Neural cell (in vitro differentiated cells): Measurements from ENCODE around the gene CPNE1. TPM values are rescaled to one million over a fixed set of nuclear protein-coding genes. Genes with fewer than 3 reads are reported as not detected.

Experiments
- H2AFZ ChIP-seq: fragments of 200-600, 300-800 bp; sonication (generic), shearing (Covaris generic); 2 replicates; pipeline ENCODE4 v1.6.0; 2014; ENCODE audit warnings: low read depth, mild to moderate bottlenecking, antibody characterized with exemption, low read length, moderate library complexity
- H3F3A ChIP-seq: fragments of 200-600 bp; shearing (Covaris generic); 2 replicates; pipeline ENCODE4 v1.6.1; 2016; ENCODE audit warnings: mild to moderate bottlenecking, moderate library complexity, mixed read lengths, antibody characterized with exemption, low read length; ENCODE audit not compliant: insufficient read depth, poor library complexity, severe bottlenecking
- H3K27ac ChIP-seq: fragments of 200-600, 300-800 bp; sonication (generic), shearing (Covaris generic); 2 replicates; pipeline ENCODE4 v1.5.1; 2014; ENCODE audit warnings: mild to moderate bottlenecking, low read length, moderate library complexity
- H3K27me3 ChIP-seq: fragments of 300-800, 200-600 bp; sonication (generic), shearing (Covaris generic); 2 replicates; pipeline ENCODE4 v1.6.0; 2014; ENCODE audit warnings: mild to moderate bottlenecking, low read depth, low read length, moderate library complexity; ENCODE audit not compliant: insufficient read depth
- H3K36me3 ChIP-seq: fragments of 300-800, 200-600 bp; sonication (generic), shearing (Covaris generic); 2 replicates; pipeline ENCODE4 v1.5.1; 2014; ENCODE audit warnings: mild to moderate bottlenecking, antibody characterized with exemption, low read length, moderate library complexity; ENCODE audit not compliant: insufficient read depth
- H3K4me2 ChIP-seq: fragments of 300-800, 200-600 bp; sonication (generic), shearing (Covaris generic); 2 replicates; pipeline ENCODE4 v1.6.0; 2014; ENCODE audit warnings: mild to moderate bottlenecking, low read length
- H3K4me3 ChIP-seq: fragments of 300-800, 200-600 bp; sonication (generic), shearing (Covaris generic); 2 replicates; pipeline ENCODE4 v1.5.1; 2014; ENCODE audit warnings: mild to moderate bottlenecking, low read length, moderate library complexity
- H3K79me2 ChIP-seq: fragments of 200-600 bp; shearing (Covaris generic); replicated peaks from 2 replicates; pipeline ENCODE4 v1.6.0; 2014; ENCODE audit warnings: mild to moderate bottlenecking, low read length, moderate library complexity; ENCODE audit not compliant: insufficient read depth
- H3K9ac ChIP-seq: fragments of 300-800, 200-600 bp; sonication (generic), shearing (Covaris generic); 2 replicates; pipeline ENCODE4 v1.6.1; 2016; ENCODE audit warnings: mild to moderate bottlenecking, low read length, mixed read lengths
- H3K9me2 ChIP-seq: fragments of 200-600 bp; shearing (Covaris generic); 2 replicates; pipeline ENCODE4 v1.6.1; 2016; ENCODE audit warnings: mild to moderate bottlenecking, low read length, mixed read lengths; ENCODE audit not compliant: insufficient read depth
- H3K9me3 ChIP-seq: fragments of 200-600, 300-800 bp; sonication (generic), shearing (Covaris generic); 2 replicates; pipeline ENCODE4 v1.6.1; 2016; ENCODE audit warnings: mild to moderate bottlenecking, mixed run types, low read length, moderate library complexity, mixed read lengths
- H4K20me1 ChIP-seq: fragments of 200-600 bp; shearing (Covaris generic); 2 replicates; pipeline ENCODE4 v1.6.1; 2016; ENCODE audit warnings: mild to moderate bottlenecking, mixed run types; ENCODE audit not compliant: insufficient read depth
- EP300 ChIP-seq: fragments of 450-650 bp; conservative IDR thresholded peaks from 2 replicates; pipeline ENCODE4 v1.6.1; 2014; ENCODE audit warnings: antibody characterized with exemption, mild to moderate bottlenecking, moderate library complexity; ENCODE audit not compliant: poor library complexity, severe bottlenecking
- EZH2 ChIP-seq: fragments of 200-600, 300-800 bp; shearing (Covaris generic), sonication (generic); IDR thresholded peaks from 2 replicates; pipeline ENCODE4 v1.6.1; 2014; ENCODE audit warnings: antibody characterized with exemption, low read length, borderline replicate concordance, mild to moderate bottlenecking; ENCODE audit not compliant: insufficient read depth, poor library complexity, severe bottlenecking
- MXI1 ChIP-seq: fragments of 450-650 bp; conservative IDR thresholded peaks from 2 replicates; pipeline ENCODE4 v1.6.1; 2014; ENCODE audit warnings: antibody characterized with exemption, mild to moderate bottlenecking; ENCODE audit not compliant: poor library complexity, severe bottlenecking
- POLR2AphosphoS5 ChIP-seq: IDR thresholded peaks from 2 replicates; pipeline ENCODE4 v1.6.1; 2012
- RAD21 ChIP-seq: fragments of 450-650 bp; conservative IDR thresholded peaks from 2 replicates; pipeline ENCODE4 v1.6.1; 2014; ENCODE audit warnings: antibody characterized with exemption, mild to moderate bottlenecking, moderate library complexity
- SMC3 ChIP-seq: fragments of 450-650 bp; conservative IDR thresholded peaks from 2 replicates; pipeline ENCODE4 v1.6.1; 2014; ENCODE audit warnings: antibody characterized with exemption, mild to moderate bottlenecking, moderate library complexity; ENCODE audit not compliant: poor library complexity
- TAF1 ChIP-seq: IDR thresholded peaks from 2 replicates; pipeline ENCODE4 v1.6.1; 2012; ENCODE audit warnings: low read depth
- polyA plus RNA-seq: library from polyadenylated mRNA; depleted of rRNA; stranded (reverse); fragments of >200 nt; gene quantifications from 2 replicates; pipeline ENCODE4 v1.2.3, GENCODE V29; 2014
- TF ChIP-seq, protein P1 (sequence below): fragments of 450-650 bp; IDR thresholded peaks from 2 replicates; pipeline ENCODE4 v1.5.1; 2014; ENCODE audit warnings: antibody characterized with exemption, mild to moderate bottlenecking, moderate library complexity; ENCODE audit not compliant: poor library complexity, severe bottlenecking
- TF ChIP-seq, protein P2 (sequence below): IDR thresholded peaks from 2 replicates; pipeline ENCODE4 v1.6.1; 2012; ENCODE audit warnings: borderline replicate concordance

The CPNE1 gene
- polyA plus RNA-seq, 1 donor from 2014 or later = 148 TPM

GRCh38 chr20:35598899-35599775 is 65.6 kb downstream of the CPNE1 start:
- TF ChIP-seq TAF1 (no peak), EZH2 (no peak), EP300 (no peak), SMC3 (no peak), MXI1 (no peak), RAD21 (no peak), POLR2AphosphoS5 (no peak)
- TF ChIP-seq, protein P1, sequence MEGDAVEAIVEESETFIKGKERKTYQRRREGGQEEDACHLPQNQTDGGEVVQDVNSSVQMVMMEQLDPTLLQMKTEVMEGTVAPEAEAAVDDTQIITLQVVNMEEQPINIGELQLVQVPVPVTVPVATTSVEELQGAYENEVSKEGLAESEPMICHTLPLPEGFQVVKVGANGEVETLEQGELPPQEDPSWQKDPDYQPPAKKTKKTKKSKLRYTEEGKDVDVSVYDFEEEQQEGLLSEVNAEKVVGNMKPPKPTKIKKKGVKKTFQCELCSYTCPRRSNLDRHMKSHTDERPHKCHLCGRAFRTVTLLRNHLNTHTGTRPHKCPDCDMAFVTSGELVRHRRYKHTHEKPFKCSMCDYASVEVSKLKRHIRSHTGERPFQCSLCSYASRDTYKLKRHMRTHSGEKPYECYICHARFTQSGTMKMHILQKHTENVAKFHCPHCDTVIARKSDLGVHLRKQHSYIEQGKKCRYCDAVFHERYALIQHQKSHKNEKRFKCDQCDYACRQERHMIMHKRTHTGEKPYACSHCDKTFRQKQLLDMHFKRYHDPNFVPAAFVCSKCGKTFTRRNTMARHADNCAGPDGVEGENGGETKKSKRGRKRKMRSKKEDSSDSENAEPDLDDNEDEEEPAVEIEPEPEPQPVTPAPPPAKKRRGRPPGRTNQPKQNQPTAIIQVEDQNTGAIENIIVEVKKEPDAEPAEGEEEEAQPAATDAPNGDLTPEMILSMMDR = no peak
- TF ChIP-seq, protein P2, sequence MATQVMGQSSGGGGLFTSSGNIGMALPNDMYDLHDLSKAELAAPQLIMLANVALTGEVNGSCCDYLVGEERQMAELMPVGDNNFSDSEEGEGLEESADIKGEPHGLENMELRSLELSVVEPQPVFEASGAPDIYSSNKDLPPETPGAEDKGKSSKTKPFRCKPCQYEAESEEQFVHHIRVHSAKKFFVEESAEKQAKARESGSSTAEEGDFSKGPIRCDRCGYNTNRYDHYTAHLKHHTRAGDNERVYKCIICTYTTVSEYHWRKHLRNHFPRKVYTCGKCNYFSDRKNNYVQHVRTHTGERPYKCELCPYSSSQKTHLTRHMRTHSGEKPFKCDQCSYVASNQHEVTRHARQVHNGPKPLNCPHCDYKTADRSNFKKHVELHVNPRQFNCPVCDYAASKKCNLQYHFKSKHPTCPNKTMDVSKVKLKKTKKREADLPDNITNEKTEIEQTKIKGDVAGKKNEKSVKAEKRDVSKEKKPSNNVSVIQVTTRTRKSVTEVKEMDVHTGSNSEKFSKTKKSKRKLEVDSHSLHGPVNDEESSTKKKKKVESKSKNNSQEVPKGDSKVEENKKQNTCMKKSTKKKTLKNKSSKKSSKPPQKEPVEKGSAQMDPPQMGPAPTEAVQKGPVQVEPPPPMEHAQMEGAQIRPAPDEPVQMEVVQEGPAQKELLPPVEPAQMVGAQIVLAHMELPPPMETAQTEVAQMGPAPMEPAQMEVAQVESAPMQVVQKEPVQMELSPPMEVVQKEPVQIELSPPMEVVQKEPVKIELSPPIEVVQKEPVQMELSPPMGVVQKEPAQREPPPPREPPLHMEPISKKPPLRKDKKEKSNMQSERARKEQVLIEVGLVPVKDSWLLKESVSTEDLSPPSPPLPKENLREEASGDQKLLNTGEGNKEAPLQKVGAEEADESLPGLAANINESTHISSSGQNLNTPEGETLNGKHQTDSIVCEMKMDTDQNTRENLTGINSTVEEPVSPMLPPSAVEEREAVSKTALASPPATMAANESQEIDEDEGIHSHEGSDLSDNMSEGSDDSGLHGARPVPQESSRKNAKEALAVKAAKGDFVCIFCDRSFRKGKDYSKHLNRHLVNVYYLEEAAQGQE = no peak
- Histone ChIP-seq H3K9ac (no peak overlapping the region), H3K4me3 (no peak overlapping the region), H4K20me1 (no peaks in the 10 kb centered on the region), H3K9me3 (no peaks in the 10 kb centered on the region), H3F3A (no peaks in the 10 kb centered on the region), H3K9me2 (no peaks in the 10 kb centered on the region), H3K79me2 (no peaks in the 10 kb centered on the region), H3K36me3 (no peaks in the 10 kb centered on the region), H3K4me2 (no peak overlapping the region), H3K27me3 (peaks cover 29% of the 10 kb centered on the region), H3K27ac (no peak overlapping the region), H2AFZ (no peak overlapping the region)

DNA sequence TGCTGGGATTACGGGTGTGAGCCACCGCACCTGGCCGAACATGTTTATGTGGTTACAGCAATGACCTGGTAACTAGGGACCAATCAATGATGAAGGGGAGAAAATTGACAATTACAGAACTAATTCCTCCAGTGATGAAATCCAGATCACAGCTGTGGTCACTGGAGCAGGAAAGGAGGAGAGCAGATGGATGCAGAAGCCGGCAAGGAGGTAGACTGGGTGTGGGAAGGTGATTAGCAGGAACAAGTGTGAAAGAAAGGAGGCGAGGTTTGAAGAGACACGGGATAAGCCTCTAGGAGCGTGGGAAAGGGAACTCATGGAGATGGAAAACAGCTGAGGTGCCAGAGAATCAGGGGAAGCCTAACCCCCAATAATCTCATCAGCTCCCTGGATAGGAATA is 66.2 kb downstream of the CPNE1 start:
- no peak for TF ChIP-seq RAD21
- no peak for TF ChIP-seq MXI1
- TF ChIP-seq, protein P2 = no peak
- no peak for TF ChIP-seq EZH2
- no peak for TF ChIP-seq SMC3
- TF ChIP-seq, protein P1 = no peak
- no peak for TF ChIP-seq EP300
- no peak for TF ChIP-seq TAF1
- TF ChIP-seq POLR2AphosphoS5 = no peak
- no peak overlapping the region for H3K4me2 ChIP-seq
- H3K27me3 ChIP-seq = peaks cover 29% of the 10 kb centered on the region
- H3F3A ChIP-seq = no peaks in the 10 kb centered on the region
- H3K27ac ChIP-seq = no peak overlapping the region
- no peaks in the 10 kb centered on the region for H3K9me2 ChIP-seq
- no peak overlapping the region for H3K4me3 ChIP-seq
- H3K9ac ChIP-seq = no peak overlapping the region
- no peak overlapping the region for H2AFZ ChIP-seq
- H3K79me2 ChIP-seq = no peaks in the 10 kb centered on the region
- no peaks in the 10 kb centered on the region for H3K36me3 ChIP-seq
- H3K9me3 ChIP-seq = no peaks in the 10 kb centered on the region
- no peaks in the 10 kb centered on the region for H4K20me1 ChIP-seq
